ENCODE measurements around the gene TYW1.
"Not testable (repeated sequence)": the region's sequence is repeated elsewhere in the genome, so short reads cannot be mapped to it uniquely, and the experiment has no call there.

The TYW1 gene

DNA sequence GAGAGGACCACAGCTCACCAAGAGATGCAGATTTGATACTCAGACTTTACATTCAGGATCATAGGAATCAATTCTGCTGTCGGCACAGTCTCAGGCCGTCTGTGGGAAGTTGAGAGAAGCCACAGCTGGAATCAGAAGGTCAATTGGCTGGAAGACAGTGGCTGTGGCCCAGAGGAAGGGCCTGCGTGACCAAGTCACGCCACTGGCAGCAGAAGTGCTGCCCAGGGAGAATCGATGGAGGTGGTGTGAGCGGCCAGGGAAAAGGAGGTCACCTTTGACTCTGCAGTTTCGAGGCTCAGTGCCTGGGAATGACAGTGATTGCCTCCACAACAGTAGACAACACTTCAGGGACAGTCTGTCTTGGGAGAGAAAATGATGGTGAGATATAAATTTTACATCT is 239.6 kb downstream of the TYW1 start:
- in situ Hi-C loops (cut with HindIII; ENCODE audit: low sequenced_read_pairs) = not testable (repeated sequence)

DNA sequence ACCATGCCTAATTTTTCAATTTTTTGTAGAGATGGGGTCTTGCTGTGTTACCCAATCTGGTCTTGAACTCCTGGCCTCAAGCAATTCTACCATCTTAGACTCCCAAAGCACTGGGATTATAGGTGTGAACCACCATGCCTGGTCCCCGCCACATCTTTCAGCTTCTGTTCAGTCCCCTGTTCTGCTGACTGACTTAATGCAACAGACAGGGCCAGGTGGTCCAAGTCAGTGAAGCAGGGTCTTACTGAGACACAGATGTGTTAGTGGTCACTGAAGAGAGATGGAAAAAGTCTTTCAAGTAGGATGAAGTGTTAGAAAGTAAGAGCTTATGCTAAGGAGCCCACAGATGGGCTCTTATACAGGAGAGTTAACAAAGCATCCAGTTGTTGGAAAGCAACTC is 246.2 kb downstream of the TYW1 start:
- in situ Hi-C loops (cut with HindIII; ENCODE audit: low sequenced_read_pairs) = not testable (repeated sequence)

DNA sequence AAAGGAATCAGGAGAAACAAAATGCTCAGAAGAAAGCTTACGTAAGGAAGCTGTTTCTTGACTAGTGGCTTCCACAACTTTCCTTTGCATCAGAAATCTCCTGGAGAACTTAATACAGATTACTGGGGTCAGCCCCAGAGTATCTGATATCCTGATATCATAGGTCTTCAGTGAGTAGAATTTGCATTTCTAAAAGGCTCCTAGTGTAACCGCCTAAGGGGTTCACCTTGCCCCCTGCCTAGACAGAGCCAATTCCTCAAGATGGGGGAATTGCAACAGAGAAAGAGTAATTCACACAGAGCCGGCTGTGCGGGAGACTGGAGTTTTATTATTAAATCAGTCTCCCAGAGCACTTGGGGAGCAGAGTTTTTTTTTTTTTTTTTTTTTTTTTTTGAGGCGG is 251.7 kb downstream of the TYW1 start:
- in situ Hi-C loops (cut with HindIII; ENCODE audit: low sequenced_read_pairs) = not testable (repeated sequence)

DNA sequence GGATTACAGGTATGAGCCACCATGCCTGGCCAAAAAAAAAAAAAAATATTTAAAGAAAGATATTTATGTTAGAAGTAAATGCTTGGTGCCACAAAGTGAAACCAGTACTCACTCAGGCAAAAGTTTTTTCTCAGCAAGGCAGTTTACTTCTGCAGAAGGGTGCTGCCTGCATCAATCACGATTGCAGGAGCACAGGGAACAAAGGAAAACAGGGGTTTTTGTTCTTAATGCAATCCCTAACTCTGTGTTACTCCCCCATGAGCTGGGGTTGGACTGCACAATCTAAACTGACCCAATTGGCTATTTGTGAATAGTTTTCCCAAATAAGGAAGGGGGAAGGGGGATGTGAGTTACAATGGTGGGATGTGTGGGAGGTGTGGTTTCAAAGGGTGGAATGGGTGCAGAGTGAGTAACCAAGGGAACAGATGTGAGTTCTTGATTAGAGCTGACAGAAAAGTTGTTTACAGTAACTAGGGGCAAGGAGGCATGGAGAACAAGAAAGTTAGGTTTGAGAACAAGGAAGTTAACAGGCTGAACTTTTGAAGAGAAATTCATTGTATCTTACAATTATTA is 255.4 kb downstream of the TYW1 start:
- in situ Hi-C loops (cut with HindIII; ENCODE audit: low sequenced_read_pairs) = no loop called here

DNA sequence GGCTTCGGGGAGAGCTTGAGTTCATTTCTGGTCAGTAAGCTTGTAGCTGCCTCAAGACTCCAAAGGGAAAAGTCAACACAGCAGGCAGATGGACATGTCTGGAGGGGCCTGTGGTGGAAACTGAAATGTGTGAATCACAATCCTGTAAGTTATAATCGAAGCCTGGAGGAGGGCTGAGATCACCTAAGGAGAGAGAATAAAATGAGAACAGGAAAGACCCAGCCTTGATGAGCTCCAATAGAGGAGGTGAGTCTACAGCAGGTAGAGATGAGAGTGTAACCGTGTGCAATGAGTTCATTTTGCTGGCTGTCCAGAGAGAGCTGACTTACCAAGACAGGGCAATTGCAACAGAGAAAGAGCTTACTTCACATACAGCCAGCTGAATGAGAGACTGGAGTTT is 258.4 kb downstream of the TYW1 start:
- in situ Hi-C loops (cut with HindIII; ENCODE audit: low sequenced_read_pairs) = not testable (repeated sequence)

DNA sequence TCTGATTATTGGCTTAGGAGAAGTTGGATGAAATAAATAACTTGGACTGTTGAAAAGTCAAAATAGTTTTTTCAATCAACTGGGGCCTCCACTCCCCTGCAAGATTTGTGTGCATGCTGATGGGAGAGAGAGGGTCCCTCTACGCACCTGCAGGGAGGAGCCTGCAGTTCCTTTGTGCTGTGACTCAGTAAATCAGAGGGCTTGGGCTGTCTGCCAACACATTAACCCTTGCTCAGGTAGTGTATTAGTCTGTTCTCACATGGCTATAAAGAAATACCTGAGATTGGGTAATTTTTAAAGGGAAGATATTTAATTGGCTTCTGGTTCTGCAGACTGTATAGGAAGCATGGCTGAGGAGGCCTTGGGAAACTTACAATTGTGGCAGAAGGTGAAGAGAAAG is 261.1 kb downstream of the TYW1 start:
- in situ Hi-C loops (cut with HindIII; ENCODE audit: low sequenced_read_pairs) = not testable (repeated sequence)

DNA sequence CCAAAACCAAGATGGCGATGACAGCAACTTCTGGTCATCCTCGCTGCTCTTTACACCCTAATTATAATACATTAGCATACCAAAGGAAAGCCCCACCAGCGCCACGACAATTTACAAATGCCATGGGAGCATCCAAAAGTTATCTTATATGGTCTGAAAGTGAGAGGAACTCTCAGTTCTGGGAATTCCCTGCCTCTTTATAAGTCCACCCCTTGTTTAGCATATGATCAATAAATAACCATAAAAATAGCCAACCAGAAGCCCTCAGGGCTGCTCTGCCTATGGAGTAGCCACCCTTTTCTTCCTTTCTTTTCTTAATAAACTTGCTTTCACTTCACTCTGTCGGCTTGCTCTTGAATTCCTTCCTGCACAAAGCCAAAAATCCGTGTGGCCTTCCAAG is 262.7 kb downstream of the TYW1 start:
- in situ Hi-C loops (cut with HindIII; ENCODE audit: low sequenced_read_pairs) = not testable (repeated sequence)

DNA sequence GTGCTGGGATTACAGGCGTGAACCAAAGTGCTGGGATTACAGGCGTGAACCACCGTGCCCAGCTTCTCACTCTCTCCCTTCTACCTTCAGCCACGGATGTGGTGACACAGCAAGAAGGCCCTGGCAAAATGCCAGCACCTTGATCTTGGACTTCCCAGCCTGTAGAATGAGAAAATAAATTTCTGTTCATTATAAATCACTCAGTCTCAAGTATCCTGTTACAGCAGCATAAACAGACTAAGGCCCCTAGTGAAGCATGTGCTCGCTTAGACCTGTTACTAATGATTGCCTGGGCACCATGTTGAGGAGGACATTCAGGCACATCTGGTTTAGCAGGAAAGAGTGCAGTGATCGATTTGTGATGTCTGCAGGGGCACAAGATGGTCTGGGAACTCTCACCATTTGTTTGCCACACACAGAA is 263.5 kb downstream of the TYW1 start:
- in situ Hi-C loops (cut with HindIII; ENCODE audit: low sequenced_read_pairs) = not testable (repeated sequence)

DNA sequence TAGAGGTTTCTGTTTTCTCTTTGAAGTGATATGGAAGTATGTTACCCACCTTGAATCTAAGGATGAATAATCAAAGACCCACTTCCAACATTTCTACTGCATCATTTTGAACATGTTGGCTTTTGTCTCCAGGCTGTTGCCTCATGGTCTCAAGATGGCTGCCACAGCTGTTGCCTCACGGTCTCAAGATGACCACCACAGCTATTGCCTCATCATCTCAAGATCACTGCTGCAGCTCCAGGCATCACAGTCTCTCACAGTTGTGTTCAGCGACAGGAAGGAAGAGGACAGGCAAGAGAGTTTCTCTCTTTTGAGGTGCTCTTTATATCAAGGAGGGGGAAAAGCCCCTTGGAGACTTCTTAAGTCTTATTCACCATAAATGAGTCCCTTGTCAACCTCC is 267.4 kb downstream of the TYW1 start:
- in situ Hi-C loops (cut with HindIII; ENCODE audit: low sequenced_read_pairs) = not testable (repeated sequence)

DNA sequence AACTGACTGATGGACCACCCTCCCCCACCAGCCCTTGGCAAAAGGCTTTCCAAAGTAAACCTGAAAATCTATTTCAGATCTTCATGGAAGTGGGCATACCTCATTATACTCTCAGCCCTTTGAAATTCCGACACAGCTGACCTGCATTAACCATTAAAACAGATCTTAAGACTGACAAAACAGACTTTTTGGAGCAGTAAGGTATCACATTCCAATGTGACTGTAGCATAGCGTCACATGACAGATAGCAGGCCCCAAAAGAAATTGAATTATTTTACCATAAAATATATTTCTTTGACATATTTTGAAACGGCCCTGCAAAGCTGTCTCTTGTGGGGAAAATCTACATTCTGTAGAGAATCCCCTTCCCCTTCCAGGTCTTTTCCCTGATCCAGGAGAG is 269.4 kb downstream of the TYW1 start:
- in situ Hi-C loops (cut with HindIII; ENCODE audit: low sequenced_read_pairs) = not testable (repeated sequence)

DNA sequence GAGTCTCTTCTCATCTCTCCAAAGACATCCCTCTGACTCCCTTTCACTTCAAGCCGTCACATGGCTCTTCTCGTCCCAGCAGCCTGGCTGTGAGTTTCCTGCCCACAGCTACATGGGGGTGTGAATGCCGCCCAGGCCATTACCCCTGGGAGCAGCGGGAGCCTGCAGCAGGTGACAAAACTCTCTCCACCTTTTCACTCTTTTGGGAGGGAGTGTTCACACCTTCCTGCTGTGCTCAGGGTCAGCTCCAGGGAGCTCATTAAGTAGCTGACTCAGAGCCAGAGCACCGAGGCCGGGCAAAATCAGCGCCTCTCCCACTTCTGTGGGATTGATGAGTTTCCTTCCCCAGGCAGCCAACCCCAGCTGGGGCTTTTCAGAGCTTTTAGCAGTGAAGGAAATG is 271.3 kb downstream of the TYW1 start:
- in situ Hi-C loops (cut with HindIII; ENCODE audit: low sequenced_read_pairs) = no loop called here

DNA sequence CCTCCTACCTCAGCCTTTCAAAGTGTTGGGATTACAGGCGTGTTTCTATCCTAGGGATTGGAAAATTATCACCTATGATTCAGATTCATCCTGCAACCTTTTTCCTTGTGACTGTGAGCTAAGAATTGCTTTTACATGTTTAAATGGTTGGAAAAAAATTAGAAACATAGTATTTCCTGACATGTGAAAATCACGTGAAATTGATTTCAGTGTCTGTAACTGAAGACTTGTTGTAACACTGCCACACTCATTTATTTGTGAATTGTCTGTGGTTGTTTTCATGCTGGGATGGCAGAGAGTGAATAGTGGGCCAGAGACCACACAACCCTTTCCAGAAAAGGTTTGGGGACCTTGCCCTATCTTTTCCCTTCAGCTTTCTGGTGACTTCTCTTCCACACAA is 273.3 kb downstream of the TYW1 start:
- in situ Hi-C loops (cut with HindIII; ENCODE audit: low sequenced_read_pairs) = not testable (repeated sequence)

Measured in endothelial cell of hepatic sinusoid (primary cell).